Kidney (tissue), 14 donors: ENCODE measurements around the gene JMJD1C. TPM values are rescaled to one million over a fixed set of nuclear protein-coding genes. Genes with fewer than 3 reads are reported as not detected.

Source experiments
- DNase-seq, 5 donors: peaks; one replicate each; pipeline ENCODE4 v3.0.0-alpha.2; 2013 to 2020
- FAIRE-seq: peaks from 2 replicates; lab custom pipeline; 2012; peaks lifted over from hg19 to GRCh38; lab: Jason Lieb, UNC
- H3K27ac ChIP-seq, 2 donors: one replicate each; pipeline ENCODE4 v1.7.0; 2013; ENCODE audit warnings: low read depth in 2 of 2, low read length in 2 of 2, inconsistent platforms in 1 of 2
- H3K27me3 ChIP-seq: one replicate; pipeline ENCODE4 v1.7.1; 2013; ENCODE audit warnings: low read length, inconsistent platforms; ENCODE audit not compliant: control insufficient read depth, insufficient read depth
- H3K36me3 ChIP-seq, 3 donors: one replicate each; pipeline versions ENCODE4 v1.7.0 to v1.7.1; 2013; ENCODE audit warnings: low read length in 3 of 3, control low read depth in 1 of 3, inconsistent platforms in 1 of 3; ENCODE audit not compliant: insufficient read depth in 3 of 3, control insufficient read depth in 2 of 3
- H3K4me1 ChIP-seq, 3 donors: one replicate each; pipeline versions ENCODE4 v1.7.0 to v1.7.1; 2013; ENCODE audit warnings: low read length in 3 of 3, inconsistent platforms in 1 of 3, low read depth in 1 of 3; ENCODE audit not compliant: control insufficient read depth in 2 of 3, insufficient read depth in 2 of 3
- H3K4me3 ChIP-seq, 3 donors: one replicate each; pipeline versions ENCODE4 v1.7.0 to v1.8.1; 2013; ENCODE audit warnings: low read length in 3 of 3, control low read depth in 1 of 3, inconsistent platforms in 1 of 3
- H3K9ac ChIP-seq, 3 donors: one replicate each; pipeline versions ENCODE4 v1.7.0 to v1.7.1; 2013; ENCODE audit warnings: low read length in 3 of 3, control low read depth in 1 of 3, inconsistent platforms in 1 of 3
- H3K9me3 ChIP-seq, 3 donors: one replicate each; pipeline versions ENCODE4 v1.7.0 to v1.7.1; 2013; ENCODE audit warnings: low read length in 3 of 3, control low read depth in 1 of 3, inconsistent platforms in 1 of 3; ENCODE audit not compliant: control insufficient read depth in 2 of 3, insufficient read depth in 1 of 3
- intact Hi-C: fragments of 100-400 bp; cut with DNase I; formaldehyde crosslinking; loops from one replicate; pipeline ENCODE4 v1.11.1; 2022
- polyA plus RNA-seq: library from polyadenylated mRNA; stranded (reverse); fragments of 350-450 nt; fragmentation: Illumina TruSeq; extraction: RNeasy Lipid Tissue Mini Kit (QIAGEN cat#74804); gene quantifications from one replicate; pipeline ENCODE4 v1.2.3, GENCODE V29; 2014; ENCODE audit warnings: low read depth, low replicate concordance; ENCODE audit not compliant: insufficient read depth
- total RNA-seq: library from RNA; stranded (reverse); fragmentation: NEBNext Ultra II Directional; extraction: Animal tissue kit (Norgen Biotek cat#: 25700); gene quantifications from one replicate; pipeline ENCODE4 v1.2.1, GENCODE V29; 2021
- TF ChIP-seq, protein P1 (sequence below): IDR thresholded peaks from 3 replicates; pipeline ENCODE4 v1.5.1; 2012; ENCODE audit warnings: mild to moderate bottlenecking, moderate library complexity, borderline replicate concordance; ENCODE audit not compliant: insufficient read depth; ENCODE audit errors: extremely low read depth
- donor health status: control.
- donor health status: control.
- donor health status: control.
- donor health status: control.
- donor health status: control.
- donor health status: DM: yes; HTN: yes; CAD: no.
- donor health status: Normal renal cell carcinoma (clear cell type).

JMJD1C gene
- total and polyA plus RNA-seq, 2 donors from 2014 or later: 18.9 to 92.9 TPM

DNA sequence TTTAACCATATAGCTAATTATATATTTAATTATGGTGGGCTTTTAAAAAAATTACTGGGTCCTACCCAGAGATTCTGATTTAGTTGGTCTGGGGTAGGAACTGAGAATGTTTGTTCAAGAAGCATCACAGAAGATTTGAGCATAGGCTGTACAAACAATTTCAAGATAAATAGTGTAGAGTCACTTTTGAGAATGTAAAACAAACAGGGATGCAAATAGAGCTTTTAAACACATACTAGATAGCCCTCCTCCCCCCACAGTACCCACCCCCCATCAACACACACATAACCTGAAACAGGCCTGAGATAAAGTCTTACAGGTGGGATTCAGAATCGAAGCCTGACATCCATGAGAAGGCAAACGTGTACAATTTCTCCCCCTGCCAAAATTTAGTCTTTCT, 39.8 kb upstream of the JMJD1C start:
- Histone ChIP-seq H3K4me3 (no peak overlapping the region), H3K4me1 (peaks cover 0 to 2% (median 0%) of the 10 kb centered on the region in 3 donors), H3K27ac (no peak overlapping the region), H3K9me3 (no peaks in the 10 kb centered on the region), H3K27me3 (no peaks in the 10 kb centered on the region), H3K36me3 (no peaks in the 10 kb centered on the region), H3K9ac (no peak overlapping the region)
- intact Hi-C loops: no loop called here
- TF ChIP-seq, protein P1, sequence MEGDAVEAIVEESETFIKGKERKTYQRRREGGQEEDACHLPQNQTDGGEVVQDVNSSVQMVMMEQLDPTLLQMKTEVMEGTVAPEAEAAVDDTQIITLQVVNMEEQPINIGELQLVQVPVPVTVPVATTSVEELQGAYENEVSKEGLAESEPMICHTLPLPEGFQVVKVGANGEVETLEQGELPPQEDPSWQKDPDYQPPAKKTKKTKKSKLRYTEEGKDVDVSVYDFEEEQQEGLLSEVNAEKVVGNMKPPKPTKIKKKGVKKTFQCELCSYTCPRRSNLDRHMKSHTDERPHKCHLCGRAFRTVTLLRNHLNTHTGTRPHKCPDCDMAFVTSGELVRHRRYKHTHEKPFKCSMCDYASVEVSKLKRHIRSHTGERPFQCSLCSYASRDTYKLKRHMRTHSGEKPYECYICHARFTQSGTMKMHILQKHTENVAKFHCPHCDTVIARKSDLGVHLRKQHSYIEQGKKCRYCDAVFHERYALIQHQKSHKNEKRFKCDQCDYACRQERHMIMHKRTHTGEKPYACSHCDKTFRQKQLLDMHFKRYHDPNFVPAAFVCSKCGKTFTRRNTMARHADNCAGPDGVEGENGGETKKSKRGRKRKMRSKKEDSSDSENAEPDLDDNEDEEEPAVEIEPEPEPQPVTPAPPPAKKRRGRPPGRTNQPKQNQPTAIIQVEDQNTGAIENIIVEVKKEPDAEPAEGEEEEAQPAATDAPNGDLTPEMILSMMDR: no peak
- DNase-seq (no peak), FAIRE-seq (no peak)

DNA sequence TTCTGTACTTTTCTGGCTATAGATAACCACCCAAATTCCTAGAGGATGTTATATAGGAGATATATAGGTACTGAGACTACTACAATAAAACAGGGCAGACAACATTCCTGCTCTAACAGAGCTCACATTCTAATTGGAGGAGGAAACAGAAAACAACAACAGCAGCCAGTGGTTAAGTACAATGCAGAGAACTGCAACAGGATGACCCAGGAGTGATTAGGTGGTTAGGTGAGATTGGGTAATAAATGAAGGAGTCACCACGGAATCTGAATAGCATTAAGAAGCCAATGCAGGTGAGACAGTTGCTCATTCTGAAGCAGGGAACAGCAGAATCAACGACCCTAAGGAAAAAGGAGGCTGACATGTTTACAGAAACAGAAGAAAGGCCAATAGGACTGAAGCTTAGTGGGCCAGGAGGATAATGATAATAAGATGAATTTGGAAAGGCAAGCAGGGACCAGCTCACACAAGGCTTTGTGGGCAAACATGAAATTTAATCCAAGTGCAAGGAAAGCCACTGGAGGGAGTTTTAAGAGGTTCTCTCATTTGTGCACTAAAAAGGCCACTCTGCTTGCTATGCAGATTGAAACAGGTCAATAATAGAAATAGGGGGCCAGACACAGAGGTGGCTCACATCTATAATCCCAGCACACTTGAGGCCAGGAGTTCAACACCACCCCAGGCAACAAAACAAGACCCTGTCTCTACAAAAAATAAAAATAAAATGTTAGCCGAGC, 38.5 kb upstream of the JMJD1C start:
- no peak overlapping the region for H3K9ac ChIP-seq
- no peaks in the 10 kb centered on the region for H3K36me3 ChIP-seq
- H3K27me3 ChIP-seq: no peaks in the 10 kb centered on the region
- H3K27ac ChIP-seq: no peak overlapping the region
- H3K9me3 ChIP-seq: no peaks in the 10 kb centered on the region
- DNase-seq: no peak
- TF ChIP-seq, protein P1: no peak
- no peak for FAIRE-seq
- H3K4me1 ChIP-seq: peaks cover 0 to 2% (median 0%) of the 10 kb centered on the region in 3 donors
- H3K4me3 ChIP-seq: no peak overlapping the region
- intact Hi-C loops: no loop called here

DNA sequence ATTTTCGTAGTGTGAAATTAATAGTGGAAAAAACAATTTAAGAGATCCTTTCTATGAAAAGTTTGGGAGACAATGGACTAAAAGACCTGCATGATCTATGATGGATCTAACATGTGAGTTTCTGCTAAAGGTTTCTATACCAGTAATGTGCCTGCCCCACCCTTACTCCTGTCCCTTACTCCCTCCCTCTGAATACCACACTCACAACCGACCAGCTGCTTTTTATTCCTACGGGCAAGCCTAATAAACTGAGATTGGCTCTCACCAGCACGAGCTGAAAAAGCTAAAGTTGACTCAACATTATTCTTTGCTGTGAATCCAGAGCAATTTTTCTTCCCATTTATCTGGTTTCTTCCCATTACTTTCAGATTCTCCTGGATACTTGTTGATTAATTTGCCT, 37.6 kb upstream of the JMJD1C start:
- H3K4me3 ChIP-seq: no peak overlapping the region
- intact Hi-C loops: no loop called here
- H3K36me3 ChIP-seq: no peaks in the 10 kb centered on the region
- DNase-seq (no peak), FAIRE-seq (no peak)
- no peak overlapping the region for H3K9ac ChIP-seq
- peaks cover 0 to 2% (median 0%) of the 10 kb centered on the region in 3 donors for H3K4me1 ChIP-seq
- H3K27ac ChIP-seq: no peak overlapping the region
- TF ChIP-seq, protein P1: no peak
- no peaks in the 10 kb centered on the region for H3K27me3 ChIP-seq
- H3K9me3 ChIP-seq: no peaks in the 10 kb centered on the region
